OCI-LY7 (cell line): Measurements from ENCODE around the gene CTBP2. TPM values are rescaled to one million over a fixed set of nuclear protein-coding genes. Genes with fewer than 3 reads are reported as not detected.

Source experiments
- BruUV-seq: library from RNA; stranded (reverse); fragments of 400-500 nt; replicated peaks from 2 replicates; lab custom pipeline; 2021; lab: Mats Ljungman, UMichigan
- CTCF ChIA-PET: fragments of 300-600 bp; sonication (Branson Sonifier 250); formaldehyde crosslinking; loops from one replicate; lab custom pipeline; 2022; ENCODE audit warnings: antibody characterized with exemption; ENCODE audit not compliant: unreplicated experiment; lab: Charles Lee
- POLR2A ChIA-PET: fragments of 300-600 bp; sonication (Branson Sonifier 250); formaldehyde crosslinking; loops from one replicate; lab custom pipeline; 2022; ENCODE audit warnings: antibody characterized with exemption; lab: Charles Lee
- DNase-seq: peaks from one replicate; pipeline ENCODE4 v3.0.0-alpha.2; 2015; ENCODE audit warnings: low spot score
- H2AFZ ChIP-seq: fragments of 200-600 bp; sonication (generic), shearing (Covaris generic); 2 replicates; pipeline ENCODE4 v1.6.1; 2014; ENCODE audit warnings: mild to moderate bottlenecking, antibody characterized with exemption, low read length, moderate library complexity
- H3K27ac ChIP-seq: fragments of 200-600 bp; sonication (generic); 2 replicates; pipeline ENCODE4 v1.5.1; 2014; ENCODE audit warnings: mixed run types, low read depth, mild to moderate bottlenecking, moderate library complexity, low read length, inconsistent platforms; ENCODE audit not compliant: poor library complexity, severe bottlenecking
- H3K36me3 ChIP-seq: fragments of 200-600 bp; sonication (generic); 2 replicates; pipeline ENCODE4 v1.6.1; 2014; ENCODE audit warnings: mild to moderate bottlenecking, antibody characterized with exemption, low read length, moderate library complexity, mixed read lengths; ENCODE audit not compliant: insufficient read depth
- H3K4me1 ChIP-seq: fragments of 200-600 bp; sonication (generic); 2 replicates; pipeline ENCODE4 v1.5.1; 2014; ENCODE audit warnings: mild to moderate bottlenecking, low read length; ENCODE audit not compliant: insufficient read depth, poor library complexity, severe bottlenecking
- H3K4me2 ChIP-seq: fragments of 200-600 bp; sonication (generic); 2 replicates; pipeline ENCODE4 v1.6.1; 2014; ENCODE audit warnings: mild to moderate bottlenecking, low read length
- H3K4me3 ChIP-seq: fragments of 200-600 bp; sonication (generic); 2 replicates; pipeline ENCODE4 v1.5.1; 2014; ENCODE audit warnings: mild to moderate bottlenecking, low read depth, low read length; ENCODE audit not compliant: poor library complexity, severe bottlenecking
- H3K79me2 ChIP-seq: fragments of 200-600 bp; sonication (generic); 2 replicates; pipeline ENCODE4 v1.6.1; 2016; ENCODE audit warnings: low read depth, mild to moderate bottlenecking, low read length, moderate library complexity, mixed read lengths; ENCODE audit not compliant: insufficient read depth
- H3K9me2 ChIP-seq: fragments of 200-600 bp; sonication (generic); 2 replicates; pipeline ENCODE4 v1.6.1; 2016; ENCODE audit warnings: mild to moderate bottlenecking, low read length, mixed read lengths; ENCODE audit not compliant: insufficient read depth
- H3K9me3 ChIP-seq: fragments of 200-600 bp; sonication (generic); 2 replicates; pipeline ENCODE4 v1.6.1; 2014; ENCODE audit warnings: mild to moderate bottlenecking, mixed run types, low read length, mixed read lengths
- H4K20me1 ChIP-seq: fragments of 200-600 bp; sonication (generic); 2 replicates; pipeline ENCODE4 v1.6.1; 2014; ENCODE audit warnings: mild to moderate bottlenecking, antibody characterized with exemption, low read length, moderate library complexity, mixed read lengths; ENCODE audit not compliant: insufficient read depth
- EZH2phosphoT487 ChIP-seq: fragments of 200-600 bp; sonication (generic); IDR thresholded peaks from 2 replicates; pipeline ENCODE4 v1.6.1; 2018; ENCODE audit warnings: low read depth, borderline replicate concordance, mild to moderate bottlenecking, mixed run types, antibody characterized with exemption, low read length, moderate library complexity, mixed read lengths
- intact Hi-C: fragments of 100-400 bp; cut with micrococcal nuclease; formaldehyde crosslinking; loops from one replicate; pipeline ENCODE4 v1.10.0; 2022; ENCODE audit not compliant: unreplicated experiment
- total RNA-seq, 2 experiments: library from RNA; depleted of rRNA in 1 of 2; stranded (reverse); fragments of >200 nt in 1 of 2; shearing (Covaris generic) in 1 of 2; gene quantifications; 2 replicates each; pipeline ENCODE4 v1.2.3, GENCODE V29; 2014 to 2022
- TF ChIP-seq, protein P1 (sequence below): fragments of 200-600 bp; sonication (generic); conservative IDR thresholded peaks from 2 replicates; pipeline ENCODE4 v1.5.1; 2014; ENCODE audit warnings: mild to moderate bottlenecking, antibody characterized with exemption, low read length, moderate library complexity, mixed read lengths

CTBP2 gene
- total RNA-seq, 2 experiments from 2014 or later = not detected

DNA sequence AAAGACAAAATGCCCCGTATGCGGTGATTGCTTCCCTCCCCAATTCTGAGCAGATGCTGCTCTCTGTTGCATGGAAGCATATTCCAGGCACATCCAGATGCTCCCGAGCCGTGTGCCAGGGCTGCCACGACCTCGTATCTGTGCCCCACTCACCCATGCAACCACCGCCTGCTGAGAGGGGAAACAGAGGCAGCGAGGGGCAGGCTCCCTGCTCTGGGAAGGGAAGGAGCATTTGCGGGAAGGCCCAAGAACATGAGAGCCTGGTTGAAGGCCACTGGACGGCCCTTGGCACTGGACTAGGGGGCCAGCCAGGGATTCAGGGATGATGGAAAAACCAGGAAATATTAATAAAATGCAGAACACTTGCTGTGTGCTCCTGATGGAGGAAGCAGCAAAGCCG is 89.4 kb downstream of the CTBP2 start:
- ChIA-PET CTCF (no interaction called here), POLR2A (no interaction called here)
- H3K9me3 ChIP-seq = no peaks in the 10 kb centered on the region
- no peak for DNase-seq
- H4K20me1 ChIP-seq = no peaks in the 10 kb centered on the region
- no peaks in the 10 kb centered on the region for H3K36me3 ChIP-seq
- no TSS peak for BruUV-seq
- H3K27ac ChIP-seq = no peak overlapping the region
- no peak overlapping the region for H3K4me3 ChIP-seq
- intact Hi-C loops = no loop called here
- TF ChIP-seq, protein P1, sequence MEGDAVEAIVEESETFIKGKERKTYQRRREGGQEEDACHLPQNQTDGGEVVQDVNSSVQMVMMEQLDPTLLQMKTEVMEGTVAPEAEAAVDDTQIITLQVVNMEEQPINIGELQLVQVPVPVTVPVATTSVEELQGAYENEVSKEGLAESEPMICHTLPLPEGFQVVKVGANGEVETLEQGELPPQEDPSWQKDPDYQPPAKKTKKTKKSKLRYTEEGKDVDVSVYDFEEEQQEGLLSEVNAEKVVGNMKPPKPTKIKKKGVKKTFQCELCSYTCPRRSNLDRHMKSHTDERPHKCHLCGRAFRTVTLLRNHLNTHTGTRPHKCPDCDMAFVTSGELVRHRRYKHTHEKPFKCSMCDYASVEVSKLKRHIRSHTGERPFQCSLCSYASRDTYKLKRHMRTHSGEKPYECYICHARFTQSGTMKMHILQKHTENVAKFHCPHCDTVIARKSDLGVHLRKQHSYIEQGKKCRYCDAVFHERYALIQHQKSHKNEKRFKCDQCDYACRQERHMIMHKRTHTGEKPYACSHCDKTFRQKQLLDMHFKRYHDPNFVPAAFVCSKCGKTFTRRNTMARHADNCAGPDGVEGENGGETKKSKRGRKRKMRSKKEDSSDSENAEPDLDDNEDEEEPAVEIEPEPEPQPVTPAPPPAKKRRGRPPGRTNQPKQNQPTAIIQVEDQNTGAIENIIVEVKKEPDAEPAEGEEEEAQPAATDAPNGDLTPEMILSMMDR = no peak
- no peak for TF ChIP-seq EZH2phosphoT487
- H3K4me1 ChIP-seq = peaks cover 11% of the 10 kb centered on the region
- no peak overlapping the region for H2AFZ ChIP-seq
- H3K79me2 ChIP-seq = no peaks in the 10 kb centered on the region
- no peak overlapping the region for H3K4me2 ChIP-seq
- no peaks in the 10 kb centered on the region for H3K9me2 ChIP-seq

DNA sequence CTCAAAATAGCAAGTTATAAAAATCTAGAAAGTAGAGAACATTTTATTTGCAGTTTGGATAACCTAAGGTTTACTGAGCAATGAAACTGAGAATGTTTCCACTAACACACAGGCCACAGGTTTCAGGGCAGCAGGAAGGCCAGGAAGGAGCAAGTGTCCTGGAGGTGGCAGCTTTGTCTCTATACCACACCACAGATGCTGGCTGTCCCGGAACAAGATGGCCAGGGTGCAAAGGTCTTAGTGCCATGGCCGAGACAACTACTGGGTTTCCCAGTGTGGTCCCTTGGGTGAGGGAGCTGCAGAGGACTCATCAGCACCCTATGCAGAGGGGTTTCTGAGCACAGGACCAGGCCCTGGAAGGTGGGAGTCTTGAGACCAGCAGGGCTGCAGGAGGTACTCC is 92.0 kb downstream of the CTBP2 start:
- no peak overlapping the region for H3K4me3 ChIP-seq
- intact Hi-C loops = loop anchor here (10.0 kb wide), 1 partner anchor 656 kb away; no protein-coding TSS in a partner anchor
- DNase-seq = no peak
- no peaks in the 10 kb centered on the region for H4K20me1 ChIP-seq
- H3K27ac ChIP-seq = no peak overlapping the region
- H2AFZ ChIP-seq = no peak overlapping the region
- BruUV-seq = no TSS peak
- no peaks in the 10 kb centered on the region for H3K79me2 ChIP-seq
- ChIA-PET POLR2A (no interaction called here), CTCF (no interaction called here)
- H3K4me1 ChIP-seq = peaks cover 36% of the 10 kb centered on the region
- TF ChIP-seq, protein P1 = no peak
- no peak for TF ChIP-seq EZH2phosphoT487
- H3K9me3 ChIP-seq = no peaks in the 10 kb centered on the region
- no peaks in the 10 kb centered on the region for H3K36me3 ChIP-seq
- no peaks in the 10 kb centered on the region for H3K9me2 ChIP-seq
- no peak overlapping the region for H3K4me2 ChIP-seq

DNA sequence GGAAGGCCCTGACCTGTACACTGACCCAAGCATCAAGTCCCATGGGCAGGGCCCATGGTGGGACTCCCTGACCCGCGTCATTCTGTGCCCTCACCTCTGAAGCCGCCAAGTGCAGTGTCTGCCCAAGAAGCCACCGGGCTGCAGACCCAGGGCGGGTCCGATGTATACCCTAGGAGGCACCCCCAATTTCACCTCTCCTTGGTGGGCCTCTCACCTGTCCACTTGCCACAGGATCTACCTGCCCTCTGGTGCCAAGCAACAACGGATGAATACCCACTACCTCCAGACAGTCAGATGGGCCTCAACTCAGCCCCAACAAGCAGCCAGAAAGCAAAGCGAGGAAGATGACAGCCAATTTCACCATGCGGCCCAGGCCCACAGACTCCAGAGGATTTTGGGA is 92.6 kb downstream of the CTBP2 start:
- no peak overlapping the region for H3K4me2 ChIP-seq
- CTCF ChIA-PET = no interaction called here
- no TSS peak for BruUV-seq
- no peak overlapping the region for H3K4me3 ChIP-seq
- peaks cover 42% of the 10 kb centered on the region for H3K4me1 ChIP-seq
- H3K9me3 ChIP-seq = no peaks in the 10 kb centered on the region
- no peaks in the 10 kb centered on the region for H3K9me2 ChIP-seq
- POLR2A ChIA-PET = no interaction called here
- no peak for TF ChIP-seq EZH2phosphoT487
- TF ChIP-seq, protein P1 = no peak
- intact Hi-C loops = loop anchor here (10.0 kb wide), 1 partner anchor 657 kb away; no protein-coding TSS in a partner anchor
- no peaks in the 10 kb centered on the region for H4K20me1 ChIP-seq
- no peaks in the 10 kb centered on the region for H3K36me3 ChIP-seq
- no peaks in the 10 kb centered on the region for H3K79me2 ChIP-seq
- no peak overlapping the region for H2AFZ ChIP-seq
- H3K27ac ChIP-seq = no peak overlapping the region
- no peak for DNase-seq
